Testis (tissue), 3 donors: ENCODE measurements around the gene SUGT1. TPM values are rescaled to one million over a fixed set of nuclear protein-coding genes. Genes with fewer than 3 reads are reported as not detected.
A peak's percentile ranks its signal among the peaks of the same experiment; 100 is the strongest.
"Not testable (repeated sequence)": the region's sequence is repeated elsewhere in the genome, so short reads cannot be mapped to it uniquely, and the experiment has no call there.

Experiments used
- DNase-seq: peaks from one replicate; pipeline ENCODE4 v3.0.0-alpha.2; 2019
- H3K27ac ChIP-seq, 2 donors: fragments of 200-600 bp; sonication (generic); one replicate each; pipeline ENCODE4 v1.5.1; 2019
- H3K27me3 ChIP-seq: fragments of 200-600 bp; sonication (generic); one replicate; pipeline ENCODE4 v1.5.1; 2019
- H3K36me3 ChIP-seq: fragments of 200-600 bp; sonication (generic); one replicate; pipeline ENCODE4 v1.5.1; 2017; ENCODE audit warnings: low read depth; ENCODE audit errors: missing control alignments
- H3K4me1 ChIP-seq: fragments of 200-600 bp; sonication (generic); one replicate; pipeline ENCODE4 v1.5.1; 2019
- H3K4me3 ChIP-seq, 2 donors: fragments of 200-600 bp; sonication (generic); one replicate each; pipeline ENCODE4 v1.5.1; 2017 to 2019
- H3K9me3 ChIP-seq: fragments of 200-600 bp; sonication (generic); one replicate; pipeline ENCODE4 v1.5.1; 2017
- POLR2A ChIP-seq: fragments of 450-650 bp; IDR thresholded peaks from one replicate; pipeline ENCODE4 v1.6.1; 2017; ENCODE audit warnings: antibody characterized with exemption, mild to moderate bottlenecking, moderate library complexity
- WGBS, 2 donors: methylation state at CpG; one replicate each; pipeline ENCODE4 v1.1.5; 2018; 5-methylcytosine and 5-hydroxymethylcytosine counted together
- intact Hi-C: fragments of 100-400 bp; cut with DNase I; formaldehyde crosslinking; loops from one replicate; pipeline ENCODE4 v1.15.1; 2023; ENCODE audit warnings: low total_unique reads
- polyA plus RNA-seq: library from polyadenylated mRNA; stranded (reverse); fragments of 350-450 nt; fragmentation: Illumina TruSeq; extraction: RNeasy Lipid Tissue Mini Kit (QIAGEN cat#74804); gene quantifications from one replicate; pipeline ENCODE4 v1.2.3, GENCODE V29; 2014; ENCODE audit warnings: low read depth, low replicate concordance; ENCODE audit not compliant: insufficient read depth
- total RNA-seq, 2 donors: library from RNA; depleted of rRNA; stranded (reverse); fragments of >200 nt; gene quantifications; one replicate each; pipeline ENCODE4 v1.2.3, GENCODE V29; 2016
- TF ChIP-seq, protein P1 (sequence below), 3 experiments: fragments of 450-650 bp in 2 of 3; fragments of 200-600 bp in 1 of 3; sonication (generic) in 1 of 3; IDR thresholded peaks; one replicate each; pipeline ENCODE4 v1.5.1; 2016 to 2019; ENCODE audit warnings: antibody characterized with exemption in 3 of 3, mild to moderate bottlenecking in 2 of 3, moderate library complexity in 1 of 3

SUGT1 gene
- total and polyA plus RNA-seq, 3 donors from 2014 or later: 49.1 to 63.4 (median 54.2) TPM

DNA sequence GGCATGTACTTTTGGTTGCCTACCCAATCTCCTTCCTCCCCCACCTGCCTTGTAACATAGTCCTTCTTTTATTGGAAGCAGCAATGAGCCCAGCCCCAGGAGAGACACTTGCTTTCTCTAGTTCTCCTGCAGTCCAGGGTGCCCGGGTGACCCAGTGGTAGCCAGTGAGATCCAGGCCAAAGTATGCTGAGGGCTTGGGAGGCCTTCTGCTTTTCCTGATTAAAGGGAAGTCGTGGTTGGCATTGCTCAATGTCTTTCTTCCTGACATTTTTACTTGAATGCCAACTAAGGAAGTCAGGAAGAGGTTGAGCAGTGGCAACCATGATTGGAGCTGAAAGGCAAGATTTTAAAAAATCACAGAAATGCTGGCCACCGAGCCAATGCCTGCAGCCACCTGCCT lies 61.3 kb downstream of the SUGT1 start:
- Histone ChIP-seq H3K4me1 (no peaks in the 10 kb centered on the region), H3K9me3 (no peaks in the 10 kb centered on the region), H3K27ac (no peak overlapping the region), H3K27me3 (no peaks in the 10 kb centered on the region), H3K4me3 (no peak overlapping the region), H3K36me3 (no peaks in the 10 kb centered on the region)
- TF ChIP-seq, protein P1, sequence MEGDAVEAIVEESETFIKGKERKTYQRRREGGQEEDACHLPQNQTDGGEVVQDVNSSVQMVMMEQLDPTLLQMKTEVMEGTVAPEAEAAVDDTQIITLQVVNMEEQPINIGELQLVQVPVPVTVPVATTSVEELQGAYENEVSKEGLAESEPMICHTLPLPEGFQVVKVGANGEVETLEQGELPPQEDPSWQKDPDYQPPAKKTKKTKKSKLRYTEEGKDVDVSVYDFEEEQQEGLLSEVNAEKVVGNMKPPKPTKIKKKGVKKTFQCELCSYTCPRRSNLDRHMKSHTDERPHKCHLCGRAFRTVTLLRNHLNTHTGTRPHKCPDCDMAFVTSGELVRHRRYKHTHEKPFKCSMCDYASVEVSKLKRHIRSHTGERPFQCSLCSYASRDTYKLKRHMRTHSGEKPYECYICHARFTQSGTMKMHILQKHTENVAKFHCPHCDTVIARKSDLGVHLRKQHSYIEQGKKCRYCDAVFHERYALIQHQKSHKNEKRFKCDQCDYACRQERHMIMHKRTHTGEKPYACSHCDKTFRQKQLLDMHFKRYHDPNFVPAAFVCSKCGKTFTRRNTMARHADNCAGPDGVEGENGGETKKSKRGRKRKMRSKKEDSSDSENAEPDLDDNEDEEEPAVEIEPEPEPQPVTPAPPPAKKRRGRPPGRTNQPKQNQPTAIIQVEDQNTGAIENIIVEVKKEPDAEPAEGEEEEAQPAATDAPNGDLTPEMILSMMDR (IDR thresholded peaks at IDR 0.05): no peak
- no peak for TF ChIP-seq POLR2A
- WGBS, 2 donors: 68 to 79% methylated on average over 3 of the region's 3 CpGs
- DNase-seq: peak; percentile 31
- intact Hi-C loops: no loop called here

DNA sequence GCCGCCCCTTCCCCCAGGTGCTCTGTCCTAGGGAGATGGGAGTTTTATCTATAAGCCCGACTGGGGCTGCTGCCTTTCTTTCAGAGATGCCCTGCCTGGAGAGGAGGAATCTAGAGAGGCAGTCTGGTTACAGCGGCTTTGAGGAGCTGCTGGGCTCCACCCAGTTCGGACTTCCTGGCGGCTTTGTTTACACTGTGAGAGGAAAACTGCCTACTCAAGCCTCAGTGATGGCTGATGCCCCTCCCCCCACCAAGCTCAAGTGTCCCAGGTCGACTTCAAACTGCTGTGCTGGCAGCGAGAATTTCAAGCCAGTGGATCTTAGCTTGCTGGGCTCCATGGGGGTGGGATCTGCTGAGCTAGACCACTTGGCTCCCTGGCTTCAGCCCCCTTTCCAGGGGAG lies 68.3 kb downstream of the SUGT1 start:
- DNase-seq, H3K4me1 ChIP-seq, H3K27ac ChIP-seq, H3K27me3 ChIP-seq, intact Hi-C loops, H3K4me3 ChIP-seq, H3K9me3 ChIP-seq, H3K36me3 ChIP-seq: not testable (repeated sequence)
- 75 to 77% methylated on average over 5 to 7 of the region's 7 CpGs for WGBS, 2 donors

DNA sequence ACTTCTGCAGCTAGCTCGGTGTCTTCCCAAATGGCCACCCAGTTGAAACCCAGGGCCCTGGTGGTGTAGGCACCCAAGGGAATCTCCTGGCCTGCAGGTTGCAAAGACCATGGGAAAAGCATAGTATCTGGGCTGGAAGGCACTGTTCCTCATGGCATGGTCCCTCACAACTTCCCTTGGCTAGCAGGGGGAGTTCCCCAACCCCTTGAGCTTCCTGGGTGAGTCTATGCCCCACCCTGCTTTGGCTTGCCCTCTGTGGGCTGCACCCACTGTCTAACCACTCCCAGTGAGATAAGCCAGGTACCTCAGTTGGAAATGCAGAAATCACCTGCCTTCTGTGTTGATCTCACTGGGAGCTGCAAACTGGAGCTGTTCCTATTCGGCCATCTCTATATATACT lies 68.7 kb downstream of the SUGT1 start:
- H3K9me3 ChIP-seq, DNase-seq, intact Hi-C loops, H3K27me3 ChIP-seq, H3K36me3 ChIP-seq, H3K4me3 ChIP-seq, H3K27ac ChIP-seq, H3K4me1 ChIP-seq: not testable (repeated sequence)
- WGBS, 2 donors: 93% methylated on average over 1 to 2 of the region's 2 CpGs

DNA sequence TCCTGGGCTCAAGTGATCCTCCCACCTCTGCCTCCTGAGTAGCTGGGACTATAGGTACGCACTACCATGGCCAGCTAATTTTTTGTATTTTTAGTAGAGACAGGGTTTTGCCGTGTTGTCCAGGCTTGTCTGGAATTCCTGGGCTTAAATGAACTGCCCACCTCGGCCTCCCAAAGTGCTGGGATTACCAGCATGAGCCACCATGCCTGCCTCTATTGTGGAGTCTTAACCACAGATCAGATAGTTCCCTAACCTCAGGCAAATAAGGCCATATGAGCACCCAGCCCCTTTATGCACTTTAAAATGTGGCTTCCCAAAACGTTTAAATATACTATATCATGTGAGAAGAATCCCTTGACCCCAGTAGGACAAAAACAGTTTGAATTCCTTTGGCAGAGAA lies 70.5 kb downstream of the SUGT1 start:
- Histone ChIP-seq H3K4me1 (no peaks in the 10 kb centered on the region), H3K27ac (no peak overlapping the region), H3K9me3 (no peaks in the 10 kb centered on the region), H3K4me3 (no peak overlapping the region), H3K27me3 (no peaks in the 10 kb centered on the region), H3K36me3 (no peaks in the 10 kb centered on the region)
- no peak for TF ChIP-seq POLR2A
- TF ChIP-seq, protein P1 (IDR thresholded peaks at IDR 0.05): no peak
- DNase-seq: no peak
- WGBS, 2 donors: 83 to 86% methylated on average over 4 of the region's 4 CpGs
- intact Hi-C loops: no loop called here

DNA sequence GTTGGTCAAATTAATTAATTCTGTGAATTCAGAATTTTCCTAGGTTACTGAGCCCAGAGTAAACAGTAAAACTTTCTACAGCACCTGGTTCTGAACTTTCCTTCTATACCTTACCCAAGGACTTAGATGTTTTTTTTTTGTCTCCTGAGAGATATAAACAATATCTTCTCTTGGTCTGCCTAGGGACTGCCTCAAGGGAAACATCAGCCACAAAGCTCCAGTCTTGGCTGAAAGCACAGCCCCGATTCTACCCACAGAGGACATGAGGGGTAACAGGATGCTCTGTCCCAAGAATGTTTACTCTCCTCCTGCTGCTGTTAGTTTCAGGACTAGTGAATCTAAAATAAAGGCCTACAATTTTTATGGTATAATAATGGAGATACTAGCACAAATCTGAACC lies 72.7 kb downstream of the SUGT1 start:
- intact Hi-C loops: no loop called here
- H3K4me1 ChIP-seq: no peaks in the 10 kb centered on the region
- no peak overlapping the region for H3K27ac ChIP-seq
- H3K9me3 ChIP-seq: no peaks in the 10 kb centered on the region
- H3K27me3 ChIP-seq: no peaks in the 10 kb centered on the region
- no peak overlapping the region for H3K4me3 ChIP-seq
- no peaks in the 10 kb centered on the region for H3K36me3 ChIP-seq
- DNase-seq: no peak
- WGBS, 2 donors: 64 to 90% methylated on average over 1 of the region's 1 CpG
- TF ChIP-seq, protein P1 (IDR thresholded peaks at IDR 0.05): no peak
- TF ChIP-seq POLR2A: no peak

DNA sequence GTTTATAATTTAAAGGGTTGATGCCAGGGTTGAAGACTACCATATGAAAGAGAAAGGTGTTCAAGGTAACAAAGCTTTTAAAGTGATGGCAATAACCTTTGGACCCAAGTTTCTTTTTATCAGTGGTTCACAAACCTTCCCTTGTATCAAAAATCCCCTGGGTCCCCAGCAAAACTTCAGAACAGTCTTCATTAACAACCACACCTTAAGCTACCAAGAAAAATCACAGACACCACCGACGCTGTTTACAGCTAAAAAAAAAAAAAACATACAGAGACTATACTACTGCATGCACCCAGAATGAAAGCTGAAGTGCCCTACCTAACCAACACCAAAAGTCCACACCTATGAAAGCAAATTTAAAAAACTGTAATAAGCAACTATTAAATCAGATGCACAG lies 73.6 kb downstream of the SUGT1 start:
- Histone ChIP-seq H3K27me3 (no peaks in the 10 kb centered on the region), H3K27ac (no peak overlapping the region), H3K4me1 (no peaks in the 10 kb centered on the region), H3K9me3 (no peaks in the 10 kb centered on the region), H3K4me3 (no peak overlapping the region), H3K36me3 (no peaks in the 10 kb centered on the region)
- intact Hi-C loops: no loop called here
- TF ChIP-seq, protein P1 (IDR thresholded peaks at IDR 0.05): no peak
- TF ChIP-seq POLR2A: no peak
- no peak for DNase-seq
- WGBS, 2 donors: 83 to 95% methylated on average over 2 of the region's 2 CpGs
